GM10248 (cell line): Measurements from ENCODE around the gene HMGXB3.
A peak's percentile ranks its signal among the peaks of the same experiment; 100 is the strongest.

Experiments
- CTCF ChIA-PET: fragments of 300-600 bp; sonication (Branson Sonifier 250); formaldehyde crosslinking; extraction: SDS; loops from one replicate; lab custom pipeline; 2021; ENCODE audit warnings: antibody characterized with exemption; lab: Yijun Ruan, JAX
- POLR2A ChIA-PET: fragments of 350-650 bp; sonication (Branson Sonifier 250); formaldehyde crosslinking; extraction: SDS; loops from one replicate; lab custom pipeline; 2020; ENCODE audit warnings: antibody characterized with exemption; lab: Yijun Ruan, JAX
- DNase-seq: peaks from one replicate; pipeline ENCODE4 v3.0.0; 2012; ENCODE audit errors: extremely low spot score
- CTCF ChIP-seq: IDR thresholded peaks from 2 replicates; pipeline ENCODE4 v1.5.1; 2012; ENCODE audit warnings: mild to moderate bottlenecking, low read depth; ENCODE audit errors: extremely low read depth, missing control alignments, control extremely low read depth

The HMGXB3 gene

GRCh38 chr5:149982505-149982904 lies 18.0 kb upstream of the HMGXB3 start:
- DNase-seq, result no peak
- ChIA-PET CTCF (interaction anchor here (1.1 to 3.0 kb wide), 9 partner anchors 9 to 126 kb away, joined by 3 to 14 read pairs (median 5); partner anchors contain the start of genes SLC26A2 and TIGD6), POLR2A (no interaction called here)
- TF ChIP-seq CTCF, result no peak

GRCh38 chr5:149988126-149988525 lies 12.4 kb upstream of the HMGXB3 start:
- DNase-seq, result no peak
- ChIA-PET CTCF (interaction anchor here (2.4 kb wide), 1 partner anchor 154 kb away, joined by 11 read pairs; no protein-coding TSS in a partner anchor), POLR2A (no interaction called here)
- TF ChIP-seq CTCF, result no peak

- ChIA-PET CTCF (interaction anchor here (0.6 to 5.1 kb wide), 52 partner anchors 9 to 610 kb away, joined by 3 to 118 read pairs (median 5); partner anchors contain the start of genes CSNK1A1, HMGXB3, SLC26A2 and TIGD6), POLR2A (interaction anchor here (0.8 kb wide), 1 partner anchor 9 kb away, joined by 3 read pairs; no protein-coding TSS in a partner anchor)
- TF ChIP-seq CTCF, result peak; percentile 90
- peak; percentile 70 for DNase-seq
Observed at GRCh38 chr5:149990518-149991376, 9.8 kb upstream of the HMGXB3 start.

GRCh38 chr5:149993471-149993870 lies 7.1 kb upstream of the HMGXB3 start:
- no peak for DNase-seq
- no peak for TF ChIP-seq CTCF
- CTCF ChIA-PET, result interaction anchor here (0.7 to 5.1 kb wide), 14 partner anchors 11 to 382 kb away, joined by 3 to 118 read pairs (median 5); partner anchors contain the start of gene SLC26A2
- POLR2A ChIA-PET, result interaction anchor here (0.9 kb wide), 1 partner anchor 402 kb away, joined by 3 read pairs; no protein-coding TSS in a partner anchor

- no peak for DNase-seq
- CTCF ChIA-PET, result interaction anchor here (1.3 to 1.9 kb wide), 3 partner anchors 143 to 167 kb away, joined by 4 to 8 read pairs (median 6); no protein-coding TSS in a partner anchor
- POLR2A ChIA-PET, result no interaction called here
- no peak for TF ChIP-seq CTCF
Observed at GRCh38 chr5:149995385-149996204, 4.9 kb upstream of the HMGXB3 start.

GRCh38 chr5:149996205-149996890 lies 4.2 kb upstream of the HMGXB3 start:
- TF ChIP-seq CTCF, result no peak

More at GRCh38 chr5:149996205-149996890, 4.2 kb upstream of the HMGXB3 start:
- ChIA-PET CTCF (interaction anchor here (0.7 to 1.9 kb wide), 6 partner anchors 10 to 168 kb away, joined by 3 to 8 read pairs (median 4); no protein-coding TSS in a partner anchor), POLR2A (no interaction called here)
- DNase-seq, result no peak
